GM12865 (cell line): Measurements from ENCODE around the gene ATXN7L1.

Source experiments
- DNase-seq: peaks from one replicate; pipeline ENCODE4 v3.0.0; 2010; ENCODE audit warnings: low read depth
- H3K4me3 ChIP-seq: 2 replicates; pipeline ENCODE4 v1.5.1; 2011; ENCODE audit warnings: mild to moderate bottlenecking, low read depth, low read length, control low read depth
- CTCF ChIP-seq: IDR thresholded peaks from 2 replicates; pipeline ENCODE4 v1.5.1; 2011; ENCODE audit warnings: low read length, control low read depth, low read depth, inconsistent platforms; ENCODE audit not compliant: insufficient read depth; ENCODE audit errors: missing control alignments

ATXN7L1 gene, protein sequence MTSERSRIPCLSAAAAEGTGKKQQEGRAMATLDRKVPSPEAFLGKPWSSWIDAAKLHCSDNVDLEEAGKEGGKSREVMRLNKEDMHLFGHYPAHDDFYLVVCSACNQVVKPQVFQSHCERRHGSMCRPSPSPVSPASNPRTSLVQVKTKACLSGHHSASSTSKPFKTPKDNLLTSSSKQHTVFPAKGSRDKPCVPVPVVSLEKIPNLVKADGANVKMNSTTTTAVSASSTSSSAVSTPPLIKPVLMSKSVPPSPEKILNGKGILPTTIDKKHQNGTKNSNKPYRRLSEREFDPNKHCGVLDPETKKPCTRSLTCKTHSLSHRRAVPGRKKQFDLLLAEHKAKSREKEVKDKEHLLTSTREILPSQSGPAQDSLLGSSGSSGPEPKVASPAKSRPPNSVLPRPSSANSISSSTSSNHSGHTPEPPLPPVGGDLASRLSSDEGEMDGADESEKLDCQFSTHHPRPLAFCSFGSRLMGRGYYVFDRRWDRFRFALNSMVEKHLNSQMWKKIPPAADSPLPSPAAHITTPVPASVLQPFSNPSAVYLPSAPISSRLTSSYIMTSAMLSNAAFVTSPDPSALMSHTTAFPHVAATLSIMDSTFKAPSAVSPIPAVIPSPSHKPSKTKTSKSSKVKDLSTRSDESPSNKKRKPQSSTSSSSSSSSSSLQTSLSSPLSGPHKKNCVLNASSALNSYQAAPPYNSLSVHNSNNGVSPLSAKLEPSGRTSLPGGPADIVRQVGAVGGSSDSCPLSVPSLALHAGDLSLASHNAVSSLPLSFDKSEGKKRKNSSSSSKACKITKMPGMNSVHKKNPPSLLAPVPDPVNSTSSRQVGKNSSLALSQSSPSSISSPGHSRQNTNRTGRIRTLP

DNA sequence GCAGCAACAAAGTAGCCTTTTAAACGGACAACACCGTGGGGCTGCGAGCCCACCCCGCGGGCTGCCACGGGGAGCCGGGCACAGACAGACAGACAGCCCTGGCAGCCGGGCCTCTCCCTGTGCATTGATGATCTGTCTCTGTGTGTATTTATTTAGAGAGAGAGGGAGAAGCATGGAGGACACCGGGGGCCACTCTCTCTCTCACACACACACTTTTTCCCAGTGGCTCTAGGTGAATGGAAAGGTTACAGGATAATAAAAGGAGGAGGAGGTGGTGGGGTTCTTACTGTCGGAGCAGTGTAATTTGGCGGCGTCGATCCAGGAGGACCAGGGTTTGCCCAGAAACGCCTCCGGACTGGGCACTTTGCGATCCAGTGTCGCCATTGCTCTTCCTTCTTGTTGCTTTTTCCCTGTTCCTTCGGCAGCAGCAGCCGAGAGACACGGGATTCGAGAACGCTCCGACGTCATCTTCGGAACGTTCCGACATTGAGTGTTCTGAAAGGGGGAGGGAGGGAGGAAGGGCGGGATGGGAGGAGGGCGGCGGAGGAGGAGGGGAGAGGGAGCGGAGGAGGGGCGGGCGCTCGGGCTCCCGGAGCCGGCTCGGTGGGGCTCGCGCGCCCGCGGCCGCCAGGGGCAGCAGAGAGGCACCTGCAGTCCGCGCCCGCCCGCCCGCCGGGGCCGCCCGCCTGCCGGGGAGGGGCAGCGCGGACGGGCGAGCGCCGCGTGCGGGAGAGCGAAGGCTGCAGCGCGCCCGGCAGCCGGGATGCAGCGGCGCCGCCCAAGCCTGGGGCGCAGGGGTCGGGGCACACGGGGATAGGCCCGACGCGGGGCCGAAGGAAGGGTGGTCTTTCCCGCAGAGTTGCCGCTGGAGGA lies at the start of gene ATXN7L1:
Gene ATXN7L1 (minus strand): TSS at position 509 of the 873 bp plus-strand sequence. CDS start 41 bp downstream, at position 468.
- peak; percentile 55 for TF ChIP-seq CTCF
- DNase-seq, result peak; percentile 55
- H3K4me3 ChIP-seq, result peak within 1 kb of the TSS; percentile 32; the same call in 1 of the 2 replicates

DNA sequence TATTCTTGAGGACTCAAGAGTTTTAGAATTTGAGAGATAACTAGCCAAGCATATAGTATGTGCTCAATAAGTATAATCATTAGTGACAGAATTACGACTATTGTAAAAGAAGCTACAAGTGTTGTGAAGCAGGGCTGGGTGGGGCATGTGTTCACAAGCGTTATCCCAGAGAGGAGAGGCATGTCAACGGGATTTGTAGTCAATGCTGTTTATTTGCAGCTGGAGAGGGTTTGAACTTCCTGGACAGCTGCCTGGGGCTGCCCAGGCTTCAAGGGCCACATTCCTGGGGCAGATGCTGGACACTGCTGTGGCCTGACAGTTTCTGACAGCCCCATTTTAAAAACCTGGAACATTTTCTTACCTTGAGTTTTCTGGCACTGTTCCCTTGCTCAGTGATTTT lies 49.7 kb upstream of the ATXN7L1 start:
- DNase-seq, result no peak
- no peak overlapping the region for H3K4me3 ChIP-seq
- TF ChIP-seq CTCF, result no peak

DNA sequence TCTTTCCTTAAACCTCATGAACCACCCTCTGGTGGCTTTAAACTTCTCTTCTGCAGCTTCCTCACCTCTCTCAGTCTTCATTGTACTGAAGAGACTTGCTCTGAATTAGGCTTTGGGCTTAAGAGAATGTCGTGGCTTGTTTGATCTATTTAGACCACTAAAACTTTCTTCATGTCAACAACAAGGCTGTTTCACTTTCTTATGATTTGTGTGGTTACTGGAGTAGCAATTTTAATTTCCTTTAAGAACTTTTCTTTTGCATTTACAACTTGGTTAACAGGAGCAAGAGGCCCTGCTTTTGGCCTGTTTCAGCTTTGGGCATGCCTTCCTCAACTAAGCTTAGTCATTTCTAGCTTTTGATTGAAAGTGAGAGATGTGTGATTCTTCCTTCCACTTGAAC lies 48.5 kb upstream of the ATXN7L1 start:
- H3K4me3 ChIP-seq, result no peak overlapping the region
- TF ChIP-seq CTCF, result no peak
- DNase-seq, result peak; percentile 74

- TF ChIP-seq CTCF, result no peak
- DNase-seq, result no peak
- no peak overlapping the region for H3K4me3 ChIP-seq
These were observed 44.4 kb upstream of the ATXN7L1 start for GRCh38 chr7:105920766-105921165.

GRCh38 chr7:105917659-105918058 lies 41.3 kb upstream of the ATXN7L1 start:
- TF ChIP-seq CTCF, result no peak
- no peak overlapping the region for H3K4me3 ChIP-seq
- no peak for DNase-seq

DNA sequence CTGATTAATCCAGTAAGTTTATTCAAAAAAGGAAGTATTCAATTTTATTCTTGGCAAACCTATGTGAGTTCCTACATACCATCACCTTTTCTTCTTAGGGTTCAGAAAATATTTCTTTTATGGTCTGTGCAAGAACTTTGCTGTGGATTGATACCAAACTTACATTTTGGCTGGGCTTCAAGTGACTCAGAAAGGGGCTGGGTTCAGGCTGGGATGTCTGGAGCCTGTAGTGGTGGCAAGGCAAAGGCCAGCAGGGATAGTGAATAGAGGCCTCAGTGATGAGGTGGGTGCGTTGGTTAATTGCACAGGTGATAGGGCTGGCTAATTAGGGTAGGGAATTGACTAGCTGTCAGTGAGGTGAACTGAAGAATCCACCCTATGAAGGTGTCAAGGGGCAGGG lies 40.2 kb upstream of the ATXN7L1 start:
- TF ChIP-seq CTCF, result no peak
- H3K4me3 ChIP-seq, result no peak overlapping the region
- no peak for DNase-seq
